SHP77 treated with DMSO at 0.1 percent for 48 hours (cell line): ENCODE data around the gene FAM171A1.
"Not testable (repeated sequence)": the region's sequence is repeated elsewhere in the genome, so short reads cannot be mapped to it uniquely, and the experiment has no call there.

Source experiments
- DNase-seq: peaks from one replicate; lab custom pipeline; 2025; lab: John Stamatoyannopoulos, UW

The FAM171A1 gene

DNA sequence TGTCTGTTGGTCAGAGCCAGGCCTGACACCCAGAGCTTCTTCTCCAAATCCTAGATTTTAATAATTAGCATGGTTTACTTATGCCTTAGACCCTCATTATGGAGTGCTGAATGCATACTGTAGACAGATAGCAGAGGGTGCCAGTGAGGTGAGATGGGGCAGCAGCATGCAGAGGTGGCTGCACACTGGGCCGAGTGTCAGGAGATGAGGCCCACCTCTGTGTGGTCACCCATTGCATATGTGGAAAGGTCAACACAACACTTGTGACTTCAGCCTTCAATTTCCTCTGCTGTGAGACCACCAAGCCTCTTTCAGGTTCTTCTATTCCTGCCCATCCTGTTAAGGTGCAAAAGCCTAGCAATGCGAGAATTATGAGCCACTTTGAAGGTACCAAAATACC lies 162.9 kb downstream of the FAM171A1 start:
- DNase-seq = no peak

DNA sequence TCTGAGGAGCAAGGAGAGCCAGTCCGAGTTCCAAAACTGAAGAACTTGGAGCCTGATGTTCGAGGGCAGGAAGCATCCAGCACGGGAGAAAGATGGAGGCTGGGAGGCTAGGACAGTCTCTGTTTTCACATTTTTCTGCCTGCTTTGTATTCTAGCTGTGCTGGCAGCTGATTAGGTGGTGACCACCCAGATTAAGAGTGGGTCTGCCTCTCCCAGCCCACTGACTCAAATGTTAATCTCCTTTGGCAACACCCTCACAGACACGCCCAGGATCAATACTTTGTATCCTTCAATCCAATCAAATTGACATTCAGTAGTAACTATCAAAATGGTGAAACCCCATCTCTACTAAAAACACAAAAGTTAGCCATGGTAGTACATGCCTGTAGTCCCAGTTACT lies 163.7 kb downstream of the FAM171A1 start:
- not testable (repeated sequence) for DNase-seq

DNA sequence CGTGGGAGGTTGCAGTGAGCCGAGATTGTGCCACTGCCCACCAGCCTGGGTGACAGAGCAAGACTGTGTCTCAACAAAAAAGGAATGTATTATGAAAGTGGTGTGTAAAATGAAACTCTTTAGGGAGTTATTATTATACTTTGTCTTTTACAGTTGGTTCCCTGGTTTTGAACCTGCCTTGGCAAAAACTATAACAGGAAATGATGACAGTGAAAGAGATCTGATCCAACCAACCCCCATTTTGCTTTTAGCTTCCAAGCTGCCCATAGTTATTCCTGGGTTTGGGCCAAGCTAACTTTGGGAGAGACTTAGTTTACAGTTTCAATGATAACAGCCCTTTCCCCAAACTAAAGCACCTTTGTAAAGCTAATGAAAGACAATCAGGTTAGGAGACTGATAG lies 168.4 kb downstream of the FAM171A1 start:
- no peak for DNase-seq

DNA sequence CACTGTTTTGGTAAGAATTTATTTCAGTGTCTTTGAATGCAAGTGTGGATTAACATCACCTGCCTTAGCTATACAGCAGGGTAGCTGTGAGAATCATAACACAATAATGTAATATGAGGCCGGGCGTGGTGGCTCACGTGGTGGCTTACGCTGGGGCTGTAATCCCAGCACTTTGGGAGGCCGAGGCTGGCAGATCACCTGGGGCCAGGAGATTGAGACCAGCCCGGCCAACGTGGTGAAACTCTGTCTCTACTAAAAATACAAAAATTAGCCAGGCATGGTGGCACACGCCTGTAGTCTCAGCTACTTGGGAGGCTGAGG lies 168.8 kb downstream of the FAM171A1 start:
- DNase-seq = not testable (repeated sequence)

DNA sequence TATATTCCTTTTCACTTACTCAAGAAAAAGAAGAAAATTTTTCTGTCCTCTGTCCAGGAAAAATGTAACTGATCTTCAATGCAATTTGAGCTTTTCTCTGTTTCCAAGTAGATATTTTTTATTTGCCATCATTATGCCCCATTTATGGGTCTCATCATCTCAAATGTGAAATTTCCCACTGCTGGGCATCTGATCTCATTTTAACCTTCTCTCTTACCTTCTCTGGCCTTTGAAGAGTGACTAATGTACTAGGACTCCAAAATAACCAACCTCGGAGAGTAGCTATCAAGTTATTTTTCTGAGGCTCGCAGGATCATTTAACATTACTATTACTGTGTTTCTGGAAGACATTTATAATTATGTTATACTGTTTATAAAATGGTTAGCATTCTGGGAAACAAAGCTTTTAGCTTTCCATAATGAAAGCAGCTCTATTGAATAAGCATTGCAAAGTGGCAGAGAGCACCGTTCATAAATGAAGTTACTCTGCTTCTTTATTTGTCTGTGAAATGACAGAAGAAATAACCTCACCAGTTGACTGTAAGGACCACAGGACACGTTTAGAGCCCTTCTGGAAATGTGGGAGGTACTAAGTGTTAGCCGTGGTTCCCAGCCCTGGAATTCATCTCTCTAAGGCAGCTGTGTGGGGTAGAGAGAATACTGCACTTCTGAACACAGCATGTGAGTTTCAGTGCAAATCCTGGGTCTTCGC lies 169.3 kb downstream of the FAM171A1 start:
- no peak for DNase-seq

DNA sequence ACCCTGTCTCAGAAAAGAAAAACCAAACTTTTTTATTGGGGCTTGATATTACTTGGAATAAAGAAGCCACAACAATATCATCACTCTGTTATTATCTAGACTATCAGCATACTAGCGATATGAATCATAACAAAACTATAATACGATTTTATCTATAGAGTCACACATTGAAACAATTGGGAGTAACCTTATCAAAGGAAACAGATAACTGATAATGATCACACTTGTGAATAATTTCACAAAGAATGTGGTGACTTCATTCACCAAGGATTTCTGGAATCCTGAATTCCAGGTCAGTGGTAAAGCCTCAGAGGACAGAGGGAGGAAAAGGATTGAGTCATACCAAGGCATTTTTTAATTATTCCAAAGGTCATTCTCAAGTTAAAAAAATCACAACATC lies 170.5 kb downstream of the FAM171A1 start:
- DNase-seq = no peak

DNA sequence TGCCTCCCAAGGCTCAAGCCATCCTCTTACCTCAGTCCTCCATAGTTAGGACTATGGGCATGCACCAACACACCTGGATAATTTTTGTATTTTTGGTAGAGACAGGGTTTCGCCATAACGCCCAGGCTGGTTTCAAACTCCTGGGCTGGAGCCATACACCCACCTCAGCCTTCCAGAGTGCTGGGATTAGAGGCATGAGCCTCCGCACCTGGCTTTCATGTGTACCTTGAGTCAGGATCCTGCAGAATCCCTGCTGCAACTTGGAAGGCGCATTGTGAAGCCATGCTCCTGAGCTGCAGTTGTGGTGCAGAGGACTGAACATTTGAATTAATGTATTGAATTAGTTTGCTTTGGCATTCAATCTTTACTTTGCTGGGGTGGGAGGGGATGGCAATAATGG lies 173.2 kb downstream of the FAM171A1 start:
- DNase-seq = no peak

DNA sequence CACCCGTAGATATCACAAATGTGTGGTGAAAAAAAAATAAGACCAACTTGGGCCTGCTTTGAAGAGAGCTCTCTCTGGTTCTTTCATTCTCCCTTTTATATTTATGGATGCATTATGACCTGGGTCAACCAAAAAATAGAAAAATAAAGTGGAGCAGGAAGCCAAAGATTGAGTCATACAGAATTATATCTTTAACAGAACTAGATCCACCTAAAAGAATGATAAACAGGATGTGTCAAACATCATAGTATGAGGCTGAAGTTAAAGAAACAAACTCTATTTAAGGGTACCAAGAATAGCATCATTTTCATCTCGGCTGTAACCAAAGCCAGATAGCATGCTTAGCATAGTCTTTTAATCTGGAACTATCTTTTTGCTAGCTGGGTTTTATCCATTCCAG lies 173.8 kb downstream of the FAM171A1 start:
- DNase-seq = no peak

DNA sequence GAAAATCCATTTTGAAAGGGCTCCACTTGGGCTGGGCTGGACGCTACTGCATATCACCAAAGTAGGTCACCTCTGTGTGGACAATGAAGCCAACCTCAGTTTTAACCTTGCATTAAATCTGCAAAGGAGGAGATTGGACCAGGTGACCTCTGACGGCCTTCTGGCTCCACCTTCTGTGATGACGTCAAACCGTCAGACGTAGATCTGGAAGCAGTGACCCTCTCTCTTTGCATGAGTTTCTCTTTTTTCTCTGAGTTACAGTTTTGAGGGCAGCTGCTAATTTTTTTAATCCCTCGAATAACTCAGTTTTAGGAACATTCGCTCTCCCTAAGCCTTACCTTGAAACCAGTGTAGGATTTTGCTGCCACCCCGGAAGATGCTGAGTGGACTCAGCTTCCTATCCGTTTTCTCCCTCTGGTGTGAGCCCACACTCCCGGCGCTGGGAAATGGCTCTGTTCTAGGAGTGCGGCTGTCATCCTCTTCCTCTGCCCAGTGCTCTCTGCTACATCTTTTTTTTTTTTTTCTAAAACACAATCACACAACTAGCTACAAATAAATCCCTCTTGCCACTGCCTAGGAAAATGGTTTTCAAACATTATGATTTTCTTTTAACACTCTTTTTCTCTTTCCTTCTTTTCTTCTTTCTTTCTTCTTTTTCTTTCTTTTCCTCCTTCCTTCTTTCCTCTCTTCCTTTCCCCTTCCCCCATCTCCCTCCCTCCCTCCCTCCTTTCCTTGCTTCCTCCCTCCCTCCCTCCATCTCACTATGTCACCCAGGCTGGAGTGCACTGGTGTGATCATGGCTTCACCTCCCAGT lies 174.9 kb downstream of the FAM171A1 start:
- DNase-seq = no peak

DNA sequence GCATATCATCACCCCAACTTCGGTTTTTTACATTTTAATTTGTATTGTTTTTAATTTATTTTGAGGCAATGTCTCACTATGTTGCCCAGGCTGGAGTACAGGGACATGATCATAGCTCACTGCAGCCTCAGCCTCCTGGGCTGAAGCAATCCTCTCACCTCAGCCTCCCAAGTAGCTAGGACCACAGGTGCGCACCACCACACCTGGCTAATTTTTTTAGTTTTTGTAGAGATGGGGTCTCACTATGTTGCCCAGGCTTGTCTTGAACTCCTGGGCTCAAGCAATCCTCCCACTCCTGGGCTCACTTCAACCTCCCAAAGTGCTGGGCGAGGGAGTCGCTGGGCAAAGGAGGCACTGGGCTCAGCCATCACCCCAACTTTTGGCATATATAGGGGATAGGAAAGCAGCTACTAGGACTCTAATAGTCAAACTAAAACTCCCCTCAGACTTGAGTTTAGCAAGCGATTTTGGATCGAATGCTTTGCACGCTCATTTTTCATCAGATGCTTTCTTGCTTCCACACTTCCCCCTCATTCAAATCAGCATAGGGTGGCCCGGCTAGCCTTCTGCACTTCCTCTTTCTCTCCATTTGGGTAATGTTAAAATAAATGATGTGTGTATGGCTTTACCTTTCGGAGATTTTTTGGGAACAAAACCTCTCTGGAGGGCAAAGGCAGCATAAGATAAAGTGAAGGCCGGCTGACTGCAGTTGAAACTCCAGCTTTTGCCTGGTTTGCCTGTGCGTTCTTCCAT lies 181.8 kb downstream of the FAM171A1 start:
- no peak for DNase-seq

DNA sequence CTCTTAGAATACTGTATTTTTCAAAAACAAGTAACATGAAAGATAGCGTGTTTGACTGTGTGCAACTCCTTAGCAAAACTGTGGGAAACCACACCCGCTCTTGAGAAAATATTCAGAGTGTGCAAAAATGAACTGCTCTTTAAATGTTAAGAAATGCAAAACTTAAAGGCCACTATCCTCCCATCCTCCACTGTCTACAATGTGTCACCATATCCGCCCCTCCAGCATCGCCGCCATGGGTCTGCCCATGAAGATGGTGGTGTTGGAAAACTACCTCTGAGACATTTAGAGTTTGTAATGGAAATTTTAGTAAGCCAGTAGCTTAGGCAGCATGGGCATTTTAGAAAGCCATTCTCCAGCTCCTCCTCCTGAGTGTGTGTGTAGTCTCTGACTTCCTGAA lies 182.5 kb downstream of the FAM171A1 start:
- no peak for DNase-seq

DNA sequence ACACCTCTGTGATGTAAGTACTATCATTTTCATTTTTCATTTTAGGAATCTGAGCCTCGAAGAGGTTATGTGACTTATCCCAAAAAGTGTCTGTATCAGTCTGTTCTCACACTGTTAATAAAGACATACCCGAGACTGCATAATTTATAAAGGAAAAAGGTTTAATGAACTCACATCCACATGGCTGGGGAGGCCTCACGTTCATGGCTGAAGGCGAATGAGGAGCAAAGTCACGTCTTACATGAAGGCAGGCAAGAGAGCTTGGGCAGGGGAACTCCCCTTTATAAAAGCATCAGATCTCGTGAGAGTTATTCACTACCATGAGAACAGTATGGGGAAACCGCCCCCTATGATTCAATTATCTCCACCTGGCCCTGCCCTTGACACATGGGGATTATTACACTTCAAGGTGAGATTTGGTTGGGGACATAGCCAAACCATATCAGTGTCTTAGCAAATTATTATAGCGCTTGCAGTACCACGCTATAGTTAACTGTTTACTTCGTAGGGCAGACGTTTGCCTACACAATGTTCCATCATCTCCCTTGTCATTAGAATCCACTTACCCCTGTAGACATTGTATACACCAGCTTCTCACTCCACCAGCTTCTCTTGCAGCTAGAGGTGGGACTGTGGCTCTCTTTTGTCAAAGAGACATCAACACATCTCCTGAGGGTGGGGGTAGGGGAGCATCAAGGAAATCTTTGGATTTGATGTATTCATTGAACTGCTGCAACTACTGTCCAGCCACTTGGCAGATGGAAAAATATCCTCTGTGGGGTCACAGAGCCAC lies 187.2 kb downstream of the FAM171A1 start:
- DNase-seq = no peak

DNA sequence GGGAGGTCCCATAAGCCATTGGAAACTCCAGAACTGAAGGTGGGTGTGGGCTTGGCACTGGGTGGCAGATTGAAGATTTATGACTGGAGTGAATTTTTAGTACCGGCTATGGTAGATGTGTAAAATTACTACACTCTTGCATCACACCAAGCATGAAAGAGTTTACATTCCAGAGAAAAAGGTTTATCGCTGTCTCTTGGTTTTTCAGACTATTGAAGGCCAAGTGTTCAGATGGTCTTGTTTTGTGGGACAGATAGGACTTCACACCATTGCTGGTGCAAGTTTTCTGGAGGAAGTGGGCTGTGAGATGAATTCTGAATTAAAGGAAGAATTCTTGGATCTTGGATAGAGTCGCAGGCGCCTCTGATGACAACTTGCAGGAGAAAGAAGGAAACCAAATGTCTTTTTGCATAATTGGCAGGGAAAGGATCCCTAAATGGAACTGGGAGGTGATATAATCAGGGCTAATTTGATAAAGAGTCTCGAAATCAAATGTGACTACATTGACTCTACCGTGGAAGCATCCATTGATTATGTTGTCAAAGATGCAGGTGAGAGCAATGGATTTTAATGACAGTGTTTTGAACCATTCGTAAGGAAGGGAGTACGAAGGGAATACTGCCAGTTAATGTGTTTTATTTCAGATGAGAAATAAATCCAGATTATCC lies 188.4 kb downstream of the FAM171A1 start:
- DNase-seq = no peak

DNA sequence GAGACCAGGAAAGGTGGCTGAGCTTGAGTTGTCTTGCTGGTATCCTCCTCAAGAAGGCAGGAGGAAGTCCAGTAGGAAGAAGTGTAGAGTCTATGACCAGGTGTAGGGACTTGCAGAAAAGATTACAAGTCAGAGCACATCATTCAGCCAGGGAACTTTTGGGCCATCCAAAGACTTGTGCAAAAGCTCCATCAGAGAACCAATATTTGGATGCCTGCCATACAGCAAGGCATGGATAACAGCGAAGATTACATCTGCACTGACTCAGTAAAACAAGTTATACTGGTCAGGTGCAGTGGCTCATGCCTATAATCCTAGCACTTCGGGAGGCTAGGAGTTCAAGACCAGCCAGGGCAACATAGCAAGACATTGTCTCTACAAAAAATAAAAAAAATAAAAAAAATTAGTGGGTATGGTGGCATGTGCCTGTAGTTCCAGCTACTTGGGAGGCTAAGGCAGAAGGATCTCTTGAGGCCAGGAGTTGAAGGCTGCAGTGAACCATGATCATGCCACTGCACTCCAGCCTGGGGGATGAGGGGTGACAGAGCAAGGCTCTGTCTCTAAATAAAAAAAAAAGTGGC lies 189.4 kb downstream of the FAM171A1 start:
- DNase-seq = no peak

DNA sequence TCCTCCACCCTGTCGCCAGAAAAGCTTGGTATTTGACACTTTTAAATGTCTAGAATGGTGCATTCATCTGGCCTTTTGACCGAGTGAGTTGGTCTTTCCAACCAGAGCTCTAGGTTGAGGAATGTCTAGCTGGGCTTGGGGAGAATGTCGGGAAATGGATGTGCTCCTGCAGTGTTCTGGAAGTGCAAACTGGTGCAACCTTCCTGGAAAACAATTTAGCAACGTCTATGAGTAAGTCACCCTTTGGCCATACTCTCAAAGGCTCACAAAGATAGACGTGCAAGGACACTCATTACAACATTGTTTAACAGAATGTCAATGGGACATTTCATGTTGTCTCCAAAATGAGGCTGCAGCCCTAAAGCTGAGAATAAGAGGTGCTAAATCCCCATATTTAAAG lies 190.4 kb downstream of the FAM171A1 start:
- no peak for DNase-seq

DNA sequence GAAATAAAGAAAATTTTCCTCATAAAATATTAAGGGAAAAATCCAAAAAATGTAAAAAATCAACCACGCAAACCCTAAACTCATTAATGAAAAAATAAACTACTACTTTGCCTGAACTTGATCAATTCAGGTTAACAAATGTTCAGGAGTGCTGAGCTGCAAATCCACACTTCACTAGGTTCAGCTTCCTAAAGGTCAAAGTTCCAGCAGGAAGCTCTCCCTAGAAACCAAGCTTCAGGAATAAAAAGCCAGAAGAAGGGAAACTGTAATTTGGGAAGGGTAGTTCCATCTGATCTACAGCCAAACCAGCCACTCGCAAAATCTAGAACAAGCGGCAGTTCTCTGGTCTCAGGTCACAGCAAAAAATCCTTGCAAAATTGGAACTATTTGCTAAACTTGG lies 194.8 kb downstream of the FAM171A1 start:
- DNase-seq = no peak

DNA sequence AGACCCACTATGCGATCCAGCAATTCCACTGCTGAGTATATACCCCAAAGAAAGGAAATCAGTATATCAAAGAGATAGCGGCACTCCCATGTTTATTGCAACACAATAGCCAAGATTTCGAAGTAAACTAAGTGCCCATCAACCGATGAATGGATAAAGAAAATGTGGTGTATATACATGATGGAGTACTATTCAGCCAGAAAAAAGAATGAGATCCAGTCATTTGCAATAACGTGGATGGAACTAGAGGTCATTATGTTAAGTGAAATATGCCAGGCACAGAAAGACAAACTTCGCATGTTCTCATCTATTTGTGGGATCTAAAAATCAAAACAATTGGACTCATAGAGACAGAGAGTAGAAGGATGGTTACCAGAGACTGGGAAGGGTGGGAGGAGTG lies 195.5 kb downstream of the FAM171A1 start:
- no peak for DNase-seq

DNA sequence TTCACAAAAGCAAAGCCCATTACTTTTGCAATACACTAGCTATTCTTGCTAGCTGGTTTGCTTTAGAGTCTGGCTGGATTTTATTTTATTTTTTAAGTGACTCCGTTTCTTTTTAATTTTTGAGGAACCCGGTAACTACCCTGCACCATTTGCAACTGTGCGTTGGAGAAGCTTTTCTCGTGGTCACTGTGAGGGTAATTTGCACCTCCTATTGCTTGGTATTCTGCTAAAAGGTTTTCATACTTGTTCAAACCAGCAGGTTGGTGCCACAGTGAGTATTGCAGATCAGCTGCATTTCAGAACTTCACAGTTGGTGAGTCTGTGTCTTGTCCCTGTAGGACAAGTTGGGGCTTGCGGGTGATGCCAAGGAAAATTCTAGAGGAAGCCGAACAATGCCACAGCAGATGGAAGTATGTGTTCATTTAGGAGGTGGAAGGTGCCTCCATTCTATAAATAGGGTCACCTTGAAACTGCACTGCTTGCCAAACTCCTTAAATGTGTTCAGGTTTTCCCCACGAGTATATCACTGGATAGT lies 198.7 kb downstream of the FAM171A1 start:
- DNase-seq = no peak

DNA sequence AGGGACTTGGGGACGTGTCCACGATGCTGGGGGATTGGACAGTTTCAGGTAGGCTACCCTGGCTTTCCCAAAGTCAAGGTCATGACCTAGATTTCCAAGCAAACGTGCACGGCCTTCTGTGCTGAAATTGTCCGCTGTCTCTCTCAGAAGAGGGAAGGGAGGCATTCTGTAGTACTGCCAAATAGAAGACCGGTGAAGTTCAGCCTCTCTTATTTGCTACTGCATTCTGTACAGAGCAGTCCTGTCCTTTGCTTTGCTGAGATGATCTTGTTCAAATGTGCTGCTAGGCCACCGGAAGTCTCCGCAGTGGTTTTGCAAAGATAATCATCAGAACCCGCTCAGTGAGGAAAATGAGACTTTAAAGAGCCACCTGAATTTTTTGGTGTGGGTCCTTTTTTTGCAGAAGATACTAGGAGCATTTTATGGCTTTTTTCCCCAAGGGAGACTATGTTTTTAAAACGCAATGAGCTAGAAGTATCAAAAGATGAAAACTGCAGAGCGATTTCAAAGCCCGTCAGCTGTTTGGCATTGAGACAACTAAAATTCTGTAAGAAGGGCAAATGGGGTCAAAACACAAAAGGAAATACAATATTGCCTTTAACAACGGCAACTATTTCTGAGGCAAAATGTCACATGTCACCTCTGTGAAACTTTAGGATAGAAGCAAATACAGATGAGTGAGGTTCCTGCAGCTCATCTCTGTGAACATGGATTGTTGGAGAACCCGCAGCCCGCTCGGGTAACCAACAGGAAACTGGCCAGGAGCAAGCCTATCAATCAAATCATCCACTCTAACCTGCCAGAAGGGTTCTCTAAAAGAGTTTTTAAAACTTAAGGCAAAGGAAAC lies 201.3 kb downstream of the FAM171A1 start:
- no peak for DNase-seq
